Motor neuron (in vitro differentiated cells): ENCODE data around the gene TRAPPC3. TPM values are rescaled to one million over a fixed set of nuclear protein-coding genes. Genes with fewer than 3 reads are reported as not detected.
"Not testable (repeated sequence)": the region's sequence is repeated elsewhere in the genome, so short reads cannot be mapped to it uniquely, and the experiment has no call there.

Experiments used
- ATAC-seq, 8 experiments: fragments of 200-7000 bp; cut with Tn5 transposase; replicated peaks in 6 of 8; 2 replicates each; pipeline ENCODE4 v1.8.0; 2021; ENCODE audit warnings: mild to moderate bottlenecking in 8 of 8, moderate library complexity in 8 of 8
- H3K27ac ChIP-seq, 2 donors: fragments of 250-450 bp; sonication (Bioruptor Pico); 2 replicates each; pipeline ENCODE4 v1.9.0; 2021; ENCODE audit warnings: antibody characterized with exemption in 2 of 2, mild to moderate bottlenecking in 2 of 2, moderate library complexity in 1 of 2
- H3K4me1 ChIP-seq, 2 donors: fragments of 250-450 bp; sonication (Bioruptor Pico); replicated peaks in 1 of 2; 2 replicates each; pipeline ENCODE4 v1.6.1; 2021; ENCODE audit warnings: antibody characterized with exemption in 2 of 2, mild to moderate bottlenecking in 2 of 2, moderate library complexity in 1 of 2
- H3K4me3 ChIP-seq, 5 donors: fragments of 250-450 bp; sonication (Bioruptor Pico); 2 replicates each; pipeline ENCODE4 v1.9.0; 2021; ENCODE audit warnings: antibody characterized with exemption in 5 of 5, mild to moderate bottlenecking in 5 of 5, moderate library complexity in 4 of 5
- WGBS, 10 experiments: fragments of 450-650 bp; shearing (Covaris generic); methylation state at CpG; one replicate each; pipeline ENCODE4 v1.0.0; 2022; 5-methylcytosine and 5-hydroxymethylcytosine counted together
- in situ Hi-C, 9 experiments: fragments of 400-800 bp; cut with MboI; loops; one replicate each; pipeline ENCODE4 v1.15.0; 2021; ENCODE audit warnings: low sequenced_read_pairs in 9 of 9, low pct_unique_long_range_greater_than_20kb in 2 of 9; ENCODE audit not compliant: unreplicated experiment in 9 of 9
- total RNA-seq, 8 experiments: library from RNA; unstranded; fragments of 300-600 nt; gene quantifications; 2 replicates each; pipeline versions ENCODE4 v1.2.3 to v1.2.4, GENCODE V29; 2022

The TRAPPC3 gene
- total RNA-seq, 8 experiments from 2014 or later = 56.1 to 121 (median 69.5) TPM

DNA sequence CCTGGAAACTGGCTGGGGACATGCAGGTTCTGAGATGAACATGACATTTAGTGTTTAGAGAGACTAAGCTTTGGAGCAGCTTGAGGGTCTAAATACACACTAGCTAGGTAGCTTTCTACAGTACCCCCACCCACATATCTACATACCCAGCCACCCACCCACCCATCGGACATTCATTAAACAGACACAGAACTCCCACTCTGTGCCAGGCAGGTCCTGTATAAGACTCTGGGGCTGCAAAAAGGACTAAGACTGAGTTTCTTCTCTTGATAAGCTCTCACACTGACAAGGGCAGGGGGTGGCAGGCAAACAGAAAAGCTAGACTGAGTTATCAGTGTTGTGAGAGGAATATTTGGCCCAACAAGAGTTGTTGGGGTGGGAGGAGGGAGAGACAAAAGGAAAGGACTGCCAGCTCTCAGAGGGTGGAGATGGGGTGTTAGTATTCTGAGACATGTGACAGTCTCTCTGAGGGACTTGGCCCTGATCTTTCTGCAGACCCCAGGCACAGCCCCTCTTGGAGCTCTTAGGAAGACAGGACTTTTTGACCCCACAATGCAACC is 13.5 kb upstream of the TRAPPC3 start:
- peaks cover 33 to 39% of the 10 kb centered on the region in 2 donors for H3K4me1 ChIP-seq
- no peak overlapping the region for H3K27ac ChIP-seq
- WGBS, 10 experiments = 100% methylated on average over 1 of the region's 1 CpG; no CpG with 5 or more reads in 8 of the 10 experiments
- ATAC-seq = no peak
- H3K4me3 ChIP-seq = no peak overlapping the region
- in situ Hi-C loops = loop anchor here in 3 of 9 experiments (25.0 kb wide), 2 partner anchors 125 to 250 kb away; no protein-coding TSS in a partner anchor

DNA sequence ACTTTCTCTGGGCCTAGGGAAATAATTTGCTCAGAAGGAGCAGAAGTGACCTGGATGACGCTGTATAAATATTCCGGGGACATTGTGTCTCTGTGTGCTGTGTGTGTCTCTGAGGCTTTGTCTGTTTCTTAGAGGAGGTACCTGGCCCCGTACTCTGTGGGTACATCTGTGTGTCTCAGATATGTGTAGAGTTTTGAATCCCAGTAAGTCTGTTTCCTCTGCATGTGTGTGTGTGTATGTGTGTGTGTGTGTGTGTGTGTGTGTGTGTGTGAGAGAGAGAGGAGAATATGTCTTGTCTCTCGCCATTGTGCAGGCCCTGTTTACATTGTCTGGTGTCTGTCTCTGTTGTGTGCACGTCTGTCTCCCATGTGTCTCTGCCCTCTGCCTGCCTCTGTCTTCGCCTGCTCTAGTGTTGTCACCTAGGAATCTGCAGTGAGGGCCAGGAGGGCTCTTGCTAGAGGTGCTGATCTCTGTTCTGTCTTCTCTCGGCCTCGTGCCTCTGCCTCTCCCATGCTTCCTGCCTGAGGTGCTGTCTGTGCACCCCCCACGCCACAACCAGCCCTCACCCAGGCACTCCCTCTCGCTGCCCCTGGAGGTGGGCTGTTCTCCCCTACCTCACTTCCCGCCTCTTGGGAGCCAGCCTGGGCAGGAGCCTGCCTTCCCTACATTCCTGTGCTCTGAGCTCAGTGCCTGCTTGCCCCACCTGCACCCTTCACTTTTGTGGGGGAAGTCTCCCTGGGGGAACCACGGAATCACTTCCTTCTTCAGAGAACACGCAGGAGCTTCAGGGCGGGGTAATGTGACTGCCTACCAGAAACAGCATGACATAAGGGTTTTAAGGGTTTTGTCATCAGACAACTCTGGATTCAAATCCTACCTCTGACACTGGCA is 12.6 kb upstream of the TRAPPC3 start:
- H3K27ac ChIP-seq = no peak overlapping the region
- peak overlapping the region in 3 of 5 donors; percentile 3 to 42 (median 39) for H3K4me3 ChIP-seq
- ATAC-seq = peak in 1 of 8 experiments; percentile 2
- peaks cover 31 to 37% of the 10 kb centered on the region in 2 donors for H3K4me1 ChIP-seq
- WGBS, 10 experiments = 0 to 100% (median 77%) methylated on average over 1 to 12 of the region's 14 CpGs
- in situ Hi-C loops = loop anchor here in 3 of 9 experiments (25.0 kb wide), 2 partner anchors 125 to 250 kb away; no protein-coding TSS in a partner anchor

DNA sequence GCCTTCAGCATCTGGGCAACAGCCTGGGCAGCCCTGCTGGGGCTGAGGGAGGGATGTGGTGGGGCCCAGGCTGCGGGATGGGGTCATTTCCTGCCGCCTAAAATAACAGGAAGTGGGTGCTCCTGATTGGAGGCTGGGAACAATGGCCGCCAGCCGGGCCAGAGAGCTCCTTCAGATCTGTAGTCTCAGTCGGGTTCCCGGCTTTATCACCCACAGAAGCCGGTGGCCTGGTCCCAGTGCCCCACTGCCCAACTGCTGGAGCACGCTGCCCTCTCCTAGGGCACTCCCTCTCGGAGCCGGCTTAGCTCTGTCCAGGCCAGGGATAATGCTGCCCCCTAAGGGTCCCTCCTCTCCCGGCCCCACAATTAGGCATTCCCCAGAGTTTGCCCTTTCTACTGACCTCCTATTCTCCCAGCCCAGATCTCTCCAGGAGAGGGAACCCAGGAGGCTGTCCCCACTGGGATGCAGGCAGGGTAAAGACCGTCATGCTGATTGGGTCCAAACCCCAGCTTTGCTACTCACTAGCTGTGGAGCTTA is 11.7 kb upstream of the TRAPPC3 start:
- in situ Hi-C loops = loop anchor here in 3 of 9 experiments (25.0 kb wide), 2 partner anchors 126 to 251 kb away; no protein-coding TSS in a partner anchor
- Histone ChIP-seq H3K4me3 (peak overlapping the region; percentile 21 to 42 (median 24)), H3K27ac (peak overlapping the region; percentile 22 to 78), H3K4me1 (peaks cover 28 to 32% of the 10 kb centered on the region in 2 donors)
- WGBS, 10 experiments = 0 to 50% (median 8%) methylated on average over 1 to 6 of the region's 12 CpGs; no CpG with 5 or more reads in 4 of the 10 experiments
- ATAC-seq = peak; percentile 1 to 36 (median 21)

DNA sequence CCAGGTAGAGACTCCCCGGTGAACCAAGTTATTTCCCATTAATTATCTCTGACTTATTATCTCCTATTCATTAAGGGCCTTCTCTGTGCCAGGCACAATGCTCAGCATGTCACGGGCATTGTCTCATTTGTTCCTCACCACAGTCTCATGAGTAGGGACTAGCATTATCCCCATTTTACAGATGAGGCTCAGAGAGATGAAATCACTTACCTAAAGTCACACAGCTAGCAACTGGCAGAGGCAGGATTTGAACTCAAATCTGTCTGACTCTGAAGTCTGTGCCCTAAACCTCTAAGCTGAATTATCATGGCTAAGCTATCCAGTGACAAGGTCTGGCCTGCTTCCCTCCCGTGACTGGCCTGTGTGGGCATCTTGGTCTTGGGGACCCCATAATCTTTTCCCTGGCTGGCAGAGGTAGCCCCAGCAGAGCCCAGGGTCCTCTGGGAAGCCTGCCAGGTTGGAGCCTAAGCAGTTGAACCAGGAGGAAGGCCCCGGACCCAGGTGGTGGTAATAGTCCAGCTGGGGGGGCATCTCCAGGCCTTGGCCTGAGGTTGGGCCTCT is 11.2 kb upstream of the TRAPPC3 start:
- Histone ChIP-seq H3K4me1 (peaks cover 28 to 32% of the 10 kb centered on the region in 2 donors), H3K27ac (peak overlapping the region; percentile 22 to 78), H3K4me3 (peak overlapping the region; percentile 21 to 42 (median 24))
- WGBS, 10 experiments = 50 to 100% (median 80%) methylated on average over 1 to 4 of the region's 4 CpGs; no CpG with 5 or more reads in 6 of the 10 experiments
- in situ Hi-C loops = loop anchor here in 3 of 9 experiments (25.0 kb wide), 2 partner anchors 127 to 252 kb away; no protein-coding TSS in a partner anchor
- ATAC-seq = no peak

DNA sequence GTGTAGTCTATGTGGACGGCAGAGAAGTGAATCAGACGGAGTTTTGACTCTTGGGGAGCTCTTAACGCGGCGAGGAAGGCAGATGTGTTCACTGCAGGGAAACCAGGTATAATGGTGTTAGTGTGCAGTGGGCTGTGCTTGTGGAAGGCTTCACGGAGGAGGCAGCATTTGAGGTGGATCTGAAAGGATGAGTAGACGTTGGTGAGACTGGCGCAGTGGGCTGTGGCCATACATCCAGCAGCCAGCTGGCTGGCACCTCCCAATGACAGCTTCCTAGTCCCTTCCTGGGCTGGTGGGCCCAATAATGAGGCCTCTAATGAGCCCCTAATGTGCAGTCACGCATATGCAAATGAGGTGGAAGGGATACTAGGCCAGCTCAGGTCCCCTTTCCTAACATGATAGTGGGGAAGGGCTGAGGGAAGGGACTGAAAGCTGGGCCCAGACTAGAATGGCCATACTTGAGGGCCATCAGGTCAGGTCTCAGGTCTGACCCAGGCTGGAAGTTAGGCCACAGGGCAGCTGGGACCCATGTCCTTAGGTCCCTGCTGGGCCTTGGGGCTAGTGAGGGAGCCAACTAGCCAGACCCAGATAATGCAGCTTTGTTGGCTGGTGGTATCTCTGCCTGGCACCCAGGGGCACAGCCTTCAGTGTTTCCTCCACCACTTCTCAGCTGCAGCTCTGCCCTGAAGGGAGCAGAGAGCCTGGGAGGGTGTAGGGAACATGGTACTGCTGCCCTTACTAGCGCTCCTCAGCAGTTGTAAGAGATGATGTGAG is 10.5 kb upstream of the TRAPPC3 start:
- Histone ChIP-seq H3K27ac (no peak overlapping the region), H3K4me1 (peaks cover 33 to 37% of the 10 kb centered on the region in 2 donors), H3K4me3 (no peak overlapping the region)
- in situ Hi-C loops = loop anchor here in 3 of 9 experiments (25.0 kb wide), 2 partner anchors 128 to 252 kb away; no protein-coding TSS in a partner anchor
- WGBS, 10 experiments = 45 to 100% (median 92%) methylated on average over 1 to 8 of the region's 10 CpGs; no CpG with 5 or more reads in 2 of the 10 experiments
- ATAC-seq = no peak

DNA sequence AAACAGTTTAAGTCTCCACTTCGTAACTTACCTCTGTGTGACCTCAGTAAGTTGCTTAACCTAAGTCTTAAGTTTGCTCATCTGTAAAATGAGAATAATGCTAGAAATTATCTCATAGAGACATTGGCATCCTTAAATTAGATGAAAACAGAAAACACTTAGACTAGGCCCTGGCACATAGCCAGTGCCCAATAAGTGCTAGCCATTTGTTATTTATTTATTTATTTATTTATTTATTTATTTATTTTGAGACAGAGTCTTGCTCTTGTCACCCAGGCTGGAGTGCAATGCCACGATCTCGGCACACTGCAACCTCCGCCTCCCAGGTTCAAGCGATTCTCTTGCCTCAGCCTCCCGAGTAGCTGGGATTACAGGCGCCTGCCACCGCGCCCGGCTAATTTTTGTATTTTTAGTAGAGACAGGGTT is 9.6 kb upstream of the TRAPPC3 start:
- peaks cover 38 to 44% of the 10 kb centered on the region in 2 donors for H3K4me1 ChIP-seq
- in situ Hi-C loops = loop anchor here in 3 of 9 experiments (25.0 kb wide), 2 partner anchors 128 to 253 kb away; no protein-coding TSS in a partner anchor
- WGBS, 10 experiments = 63 to 100% (median 98%) methylated on average over 1 to 10 of the region's 10 CpGs; no CpG with 5 or more reads in 1 of the 10 experiments
- not testable (repeated sequence) for H3K4me3 ChIP-seq, ATAC-seq, H3K27ac ChIP-seq

DNA sequence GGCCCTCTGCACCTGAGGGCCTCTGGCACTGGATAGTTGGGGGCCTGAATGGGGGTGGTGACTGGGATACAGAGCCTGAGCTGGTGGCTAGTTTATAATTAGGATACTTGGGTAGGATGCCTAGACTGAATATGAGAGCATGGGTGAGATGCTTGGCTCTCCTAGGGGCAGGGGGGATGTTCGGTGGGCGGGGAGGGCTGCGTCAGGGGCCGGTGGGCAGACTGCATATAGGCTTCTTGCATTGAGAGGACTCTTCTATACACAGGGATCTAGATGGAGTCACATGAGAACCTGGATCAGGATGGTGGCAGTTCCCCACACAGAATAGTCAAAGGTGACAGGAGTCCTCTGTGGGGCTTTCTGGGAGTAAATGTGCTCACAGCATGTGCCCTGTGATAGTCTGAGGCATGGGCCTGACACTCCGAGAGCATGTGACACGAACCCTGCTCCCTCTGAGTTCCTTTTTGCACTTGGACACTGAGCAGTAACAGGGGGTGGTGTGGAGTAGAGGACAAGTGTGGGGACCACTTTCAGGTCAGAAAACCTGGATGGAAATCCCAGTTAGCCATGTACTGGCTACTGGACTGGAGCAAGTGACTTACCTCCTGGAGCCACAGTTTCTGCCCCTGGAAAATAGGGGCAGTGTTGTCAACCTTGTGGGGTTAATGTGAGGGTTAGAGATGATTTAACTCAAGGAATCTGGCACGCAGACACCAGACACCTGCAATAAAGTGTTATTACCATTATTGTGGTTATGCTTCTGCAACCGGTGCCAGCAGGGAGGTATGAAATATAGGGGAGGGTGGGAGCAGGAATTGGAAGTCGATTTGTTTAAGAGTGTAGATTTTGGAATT is 8.9 kb upstream of the TRAPPC3 start:
- in situ Hi-C loops = loop anchor here in 3 of 9 experiments (25.0 kb wide), 2 partner anchors 129 to 254 kb away; no protein-coding TSS in a partner anchor
- ATAC-seq = no peak
- Histone ChIP-seq H3K4me1 (peaks cover 38 to 44% of the 10 kb centered on the region in 2 donors), H3K4me3 (peak overlapping the region; percentile 74 to 96 (median 92)), H3K27ac (peak overlapping the region; percentile 100)
- 0 to 100% (median 79%) methylated on average over 1 to 6 of the region's 9 CpGs; no CpG with 5 or more reads in 2 of the 10 experiments for WGBS, 10 experiments

DNA sequence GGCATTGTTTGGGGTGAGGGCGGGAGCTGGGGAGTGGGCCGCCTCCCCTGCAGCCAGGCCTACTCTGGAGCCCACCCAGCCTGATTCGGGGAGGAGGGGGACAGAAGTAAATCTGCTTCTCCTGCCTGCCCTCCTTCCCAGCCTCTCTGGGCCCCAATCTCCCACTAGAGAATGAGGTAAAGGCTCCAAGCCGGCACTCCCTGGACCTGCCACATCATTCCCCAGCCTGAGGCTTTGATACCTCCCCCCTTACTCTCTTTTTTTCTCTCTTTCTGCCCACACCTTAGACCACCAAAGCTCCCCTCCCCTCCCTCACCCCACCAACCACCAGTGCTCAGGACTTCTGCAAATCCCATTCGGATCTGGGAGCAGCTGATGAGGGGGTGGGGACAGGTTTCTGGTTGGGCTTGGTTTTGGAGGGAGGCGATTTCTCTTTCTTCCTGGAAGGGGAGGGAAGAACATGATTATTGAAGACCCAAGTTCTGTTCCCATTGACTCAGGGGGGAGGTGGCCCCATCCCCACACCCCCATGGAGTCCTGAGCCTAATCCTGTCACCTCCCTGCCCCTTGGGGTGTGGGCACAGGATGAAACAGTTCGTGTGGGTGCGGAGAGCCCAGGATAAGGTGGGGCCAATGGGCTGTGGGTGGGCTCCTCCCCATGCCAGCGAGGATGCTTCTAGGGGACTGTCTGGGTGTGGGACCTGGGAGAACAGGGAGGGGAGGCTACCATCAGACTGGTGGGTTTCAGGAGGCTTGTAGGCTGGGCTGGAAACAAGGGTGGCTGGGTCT is 8.0 kb upstream of the TRAPPC3 start:
- Histone ChIP-seq H3K4me1 (peaks cover 38 to 44% of the 10 kb centered on the region in 2 donors), H3K27ac (peak overlapping the region; percentile 100), H3K4me3 (peak overlapping the region; percentile 74 to 96 (median 92))
- ATAC-seq = peak in 3 of 8 experiments; percentile 1 to 4 (median 2)
- in situ Hi-C loops = loop anchor here in 3 of 9 experiments (25.0 kb wide), 2 partner anchors 130 to 255 kb away; no protein-coding TSS in a partner anchor
- WGBS, 10 experiments = 0 to 25% (median 10%) methylated on average over 1 of the region's 9 CpGs; no CpG with 5 or more reads in 6 of the 10 experiments

DNA sequence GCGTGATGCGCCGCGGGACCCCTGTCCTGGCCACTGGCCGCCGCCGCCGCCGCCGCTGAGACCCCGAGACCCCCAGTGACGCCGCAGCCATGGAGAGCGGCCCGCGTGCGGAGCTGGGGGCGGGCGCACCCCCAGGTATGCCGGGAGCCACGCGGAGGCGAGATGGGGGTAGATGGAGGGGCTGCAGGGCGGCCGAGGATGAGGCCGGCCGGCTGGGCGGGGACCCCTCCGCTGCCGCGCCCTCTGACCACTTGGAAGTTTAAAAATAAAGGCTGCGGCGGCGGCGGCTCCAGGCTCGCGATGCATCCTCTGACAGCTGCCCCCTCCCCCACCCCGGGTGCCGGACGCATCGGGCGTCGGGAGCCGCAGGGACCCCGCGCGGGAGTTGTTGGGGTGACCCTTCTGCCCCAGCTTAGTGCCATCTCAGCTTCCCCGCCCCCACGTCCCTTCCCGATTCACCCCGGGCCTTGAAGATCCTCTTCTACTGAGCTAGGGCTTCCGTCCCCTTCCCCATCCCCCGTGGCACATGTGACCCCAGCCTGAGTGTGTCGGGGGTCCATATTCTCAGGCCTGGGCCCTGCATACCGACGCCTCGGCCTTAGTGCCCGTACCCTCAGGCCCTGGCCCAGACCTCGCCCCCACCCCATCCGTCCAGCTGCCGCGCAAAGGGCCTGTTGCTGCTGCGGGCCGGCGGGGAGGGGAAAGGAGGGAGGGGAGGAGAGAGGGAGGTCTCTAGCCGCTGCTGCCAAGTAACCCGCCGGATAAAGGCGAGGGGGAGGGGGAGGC is 7.2 kb upstream of the TRAPPC3 start:
- peak; percentile 37 to 67 (median 59) for ATAC-seq
- WGBS, 10 experiments = 0 to 3% (median 0%) methylated on average over 1 to 15 of the region's 69 CpGs; no CpG with 5 or more reads in 6 of the 10 experiments
- in situ Hi-C loops = loop anchor here in 3 of 9 experiments (25.0 kb wide), 2 partner anchors 131 to 256 kb away; no protein-coding TSS in a partner anchor
- Histone ChIP-seq H3K4me3 (peak overlapping the region; percentile 74 to 96 (median 92)), H3K27ac (peak overlapping the region; percentile 100), H3K4me1 (peaks cover 38 to 43% of the 10 kb centered on the region in 2 donors)
